ENCODE data around the gene CDKN2B-AS1. TPM values are rescaled to one million over a fixed set of nuclear protein-coding genes. Genes with fewer than 3 reads are reported as not detected.

CDKN2B-AS1 gene
- total and polyA plus RNA-seq, 2 experiments from 2014 or later = 0.27 to 0.68 TPM

- H3K27ac ChIP-seq = no peak overlapping the region
- H2AFZ ChIP-seq = no peak overlapping the region
- peaks cover 94% of the 10 kb centered on the region for H3K27me3 ChIP-seq
- H3K4me2 ChIP-seq = no peak overlapping the region
- H3K79me2 ChIP-seq = no peaks in the 10 kb centered on the region
- no peaks in the 10 kb centered on the region for H3K9me3 ChIP-seq (ENCODE audit: low read depth)
- H3K4me3 ChIP-seq = no peak overlapping the region
- H3K36me3 ChIP-seq (replicated peaks; ENCODE audit: insufficient read depth, low read depth) = no peaks in the 10 kb centered on the region
- TF ChIP-seq CTCF (IDR thresholded peaks at IDR 0.05; ENCODE audit: poor library complexity) = no peak
- TF ChIP-seq EZH2 (IDR thresholded peaks at IDR 0.05; ENCODE audit: borderline replicate concordance) = no peak
- TF ChIP-seq EZH2phosphoT487 (IDR thresholded peaks at IDR 0.05; ENCODE audit: low read depth, severe bottlenecking, unreplicated experiment) = no peak
- H4K20me1 ChIP-seq (ENCODE audit: insufficient read depth, poor library complexity, severe bottlenecking) = no peaks in the 10 kb centered on the region
- H3K4me1 ChIP-seq (ENCODE audit: insufficient read depth) = no peaks in the 10 kb centered on the region
- no peaks in the 10 kb centered on the region for H3K9me2 ChIP-seq (replicated peaks; ENCODE audit: insufficient read depth)
- 70% methylated on average over 1 of the region's 1 CpG for WGBS (ENCODE audit: low lambda C conversion rate, missing lambda C conversion rate)
- no peak for DNase-seq (ENCODE audit: low spot score)
Measured at GRCh38 chr9:22002038-22002437, 7.4 kb downstream of the CDKN2B-AS1 start.

- H3K79me2 ChIP-seq = no peaks in the 10 kb centered on the region
- TF ChIP-seq CTCF (IDR thresholded peaks at IDR 0.05; ENCODE audit: poor library complexity) = no peak
- no peak for TF ChIP-seq EZH2phosphoT487 (IDR thresholded peaks at IDR 0.05; ENCODE audit: low read depth, severe bottlenecking, unreplicated experiment)
- peak; percentile 13 for TF ChIP-seq EZH2 (IDR thresholded peaks at IDR 0.05; ENCODE audit: borderline replicate concordance)
- H4K20me1 ChIP-seq (ENCODE audit: insufficient read depth, poor library complexity, severe bottlenecking) = no peaks in the 10 kb centered on the region
- H3K36me3 ChIP-seq (replicated peaks; ENCODE audit: insufficient read depth, low read depth) = no peaks in the 10 kb centered on the region
- H2AFZ ChIP-seq = no peak overlapping the region
- no peak for DNase-seq (ENCODE audit: low spot score)
- H3K9me3 ChIP-seq (ENCODE audit: low read depth) = no peaks in the 10 kb centered on the region
- no peaks in the 10 kb centered on the region for H3K4me1 ChIP-seq (ENCODE audit: insufficient read depth)
- no peak overlapping the region for H3K27ac ChIP-seq
- 20% methylated on average over 25 of the region's 25 CpGs for WGBS (ENCODE audit: low lambda C conversion rate, missing lambda C conversion rate)
- H3K4me2 ChIP-seq = peak overlapping the region; percentile 70
- H3K27me3 ChIP-seq = peaks cover 70% of the 10 kb centered on the region
- H3K4me3 ChIP-seq = no peak overlapping the region
- no peaks in the 10 kb centered on the region for H3K9me2 ChIP-seq (replicated peaks; ENCODE audit: insufficient read depth)
Measured at GRCh38 chr9:22005021-22005701, 10.6 kb downstream of the CDKN2B-AS1 start.

GRCh38 chr9:22005702-22006606, 11.4 kb downstream of the CDKN2B-AS1 start:
- H3K4me2 ChIP-seq = peak overlapping the region; percentile 70
- H3K36me3 ChIP-seq (replicated peaks; ENCODE audit: insufficient read depth, low read depth) = no peaks in the 10 kb centered on the region
- WGBS (ENCODE audit: low lambda C conversion rate, missing lambda C conversion rate) = 3% methylated on average over 42 of the region's 44 CpGs
- peak; percentile 22 for DNase-seq (ENCODE audit: low spot score)
- no peaks in the 10 kb centered on the region for H3K9me3 ChIP-seq (ENCODE audit: low read depth)
- no peaks in the 10 kb centered on the region for H3K79me2 ChIP-seq
- no peaks in the 10 kb centered on the region for H3K4me1 ChIP-seq (ENCODE audit: insufficient read depth)
- H3K4me3 ChIP-seq = no peak overlapping the region
- no peaks in the 10 kb centered on the region for H3K9me2 ChIP-seq (replicated peaks; ENCODE audit: insufficient read depth)
- H2AFZ ChIP-seq = no peak overlapping the region
- H3K27ac ChIP-seq = no peak overlapping the region
- H3K27me3 ChIP-seq = peaks cover 64% of the 10 kb centered on the region
- no peaks in the 10 kb centered on the region for H4K20me1 ChIP-seq (ENCODE audit: insufficient read depth, poor library complexity, severe bottlenecking)
- TF ChIP-seq EZH2phosphoT487 (IDR thresholded peaks at IDR 0.05; ENCODE audit: low read depth, severe bottlenecking, unreplicated experiment) (no peak), EZH2 (IDR thresholded peaks at IDR 0.05; ENCODE audit: borderline replicate concordance) (peak; percentile 78), CTCF (IDR thresholded peaks at IDR 0.05; ENCODE audit: poor library complexity) (no peak)
